GM18502 (cell line): ENCODE data around the gene SLC24A3.
"Not testable (repeated sequence)": the region's sequence is repeated elsewhere in the genome, so short reads cannot be mapped to it uniquely, and the experiment has no call there.

Experiments used
- ATAC-seq: cut with Tn5 transposase; IDR thresholded peaks from one replicate; pipeline ENCODE4 v1.9.1; 2021; ENCODE audit warnings: mild to moderate bottlenecking; ENCODE audit not compliant: unreplicated experiment, poor library complexity

Gene SLC24A3

DNA sequence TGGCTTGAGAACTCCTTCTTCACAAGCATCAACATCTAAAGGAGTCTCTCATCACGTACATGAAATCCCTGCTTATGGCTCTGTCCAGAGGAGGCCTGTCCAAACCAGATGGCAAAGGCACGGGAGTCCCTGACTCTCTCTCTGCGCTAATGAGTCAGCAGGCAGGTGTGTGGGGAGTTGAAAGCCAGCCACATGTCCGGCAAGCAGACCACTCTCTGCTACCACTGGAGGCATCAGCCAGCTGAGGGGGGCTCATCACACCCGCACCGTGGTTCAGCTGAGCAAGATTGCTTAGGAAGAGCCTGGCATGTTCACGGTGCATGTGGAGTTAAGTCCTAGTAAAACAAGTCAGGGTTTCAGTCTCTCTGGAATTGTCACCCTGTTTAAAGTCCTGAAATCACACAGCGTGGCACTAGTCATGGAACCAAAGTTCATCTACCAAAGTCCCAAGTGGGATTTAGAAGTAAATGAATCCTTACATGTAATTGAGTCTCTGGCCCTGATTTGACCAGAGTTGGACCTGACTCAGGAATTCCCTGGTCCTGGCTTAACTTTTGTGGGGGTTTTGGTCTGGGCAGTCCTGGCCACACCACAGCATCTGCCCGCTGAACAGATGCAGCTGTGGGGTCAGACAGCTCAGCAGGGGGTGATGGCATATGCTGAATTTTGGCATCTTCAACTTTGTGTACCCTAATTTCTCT lies 390.4 kb downstream of the SLC24A3 start:
- ATAC-seq: no peak

DNA sequence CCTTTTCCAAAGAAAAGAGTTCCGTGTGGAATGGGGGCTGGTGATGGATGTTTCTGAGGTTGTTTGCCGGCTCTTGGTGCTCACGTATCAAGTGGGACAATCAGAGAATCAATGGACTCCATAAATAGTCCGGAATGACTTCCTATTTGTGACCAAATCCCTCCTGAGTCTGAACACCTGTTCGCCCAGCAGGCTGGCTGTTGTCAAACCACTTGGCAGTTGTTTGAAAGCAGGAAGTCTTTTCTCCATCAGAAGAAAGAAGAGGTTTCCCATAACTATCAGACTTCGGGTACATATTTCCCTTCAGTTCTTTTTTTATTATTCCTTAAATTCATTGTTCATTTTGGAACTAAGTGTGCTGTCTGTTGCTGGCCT lies 390.9 kb downstream of the SLC24A3 start:
- no peak for ATAC-seq

DNA sequence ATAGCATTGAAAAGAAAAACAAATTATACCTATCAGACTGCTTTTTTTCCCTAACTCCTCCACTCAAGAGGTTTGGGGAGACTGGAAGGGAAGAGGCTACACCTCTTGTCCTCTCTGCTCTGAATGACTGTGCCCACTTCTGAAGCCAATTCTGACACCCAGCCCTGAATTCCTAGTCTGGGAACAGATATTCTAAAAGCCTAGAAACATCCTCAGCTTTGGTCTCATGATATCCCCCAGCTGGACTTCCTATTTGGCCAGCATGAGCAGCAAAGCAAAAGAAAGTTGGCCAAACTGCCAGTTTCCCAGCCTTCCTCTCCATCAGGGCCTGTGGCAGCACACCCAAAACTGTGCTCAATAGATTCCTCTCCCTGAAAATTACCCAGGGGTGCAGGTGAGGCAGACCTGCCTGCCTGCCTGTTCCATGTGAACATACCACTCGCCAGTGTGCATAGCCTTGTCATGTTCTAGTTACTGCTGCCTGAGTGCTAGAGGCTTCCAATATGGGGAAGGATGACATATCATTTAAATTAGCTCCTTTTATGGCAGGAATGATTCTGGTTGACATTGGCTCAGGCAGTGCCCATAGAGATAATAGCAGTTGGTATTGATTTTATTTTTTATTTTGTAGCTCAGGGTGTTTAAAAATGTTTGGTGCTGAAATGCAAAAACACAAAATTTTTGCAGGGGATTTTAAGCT lies 393.5 kb downstream of the SLC24A3 start:
- no peak for ATAC-seq

DNA sequence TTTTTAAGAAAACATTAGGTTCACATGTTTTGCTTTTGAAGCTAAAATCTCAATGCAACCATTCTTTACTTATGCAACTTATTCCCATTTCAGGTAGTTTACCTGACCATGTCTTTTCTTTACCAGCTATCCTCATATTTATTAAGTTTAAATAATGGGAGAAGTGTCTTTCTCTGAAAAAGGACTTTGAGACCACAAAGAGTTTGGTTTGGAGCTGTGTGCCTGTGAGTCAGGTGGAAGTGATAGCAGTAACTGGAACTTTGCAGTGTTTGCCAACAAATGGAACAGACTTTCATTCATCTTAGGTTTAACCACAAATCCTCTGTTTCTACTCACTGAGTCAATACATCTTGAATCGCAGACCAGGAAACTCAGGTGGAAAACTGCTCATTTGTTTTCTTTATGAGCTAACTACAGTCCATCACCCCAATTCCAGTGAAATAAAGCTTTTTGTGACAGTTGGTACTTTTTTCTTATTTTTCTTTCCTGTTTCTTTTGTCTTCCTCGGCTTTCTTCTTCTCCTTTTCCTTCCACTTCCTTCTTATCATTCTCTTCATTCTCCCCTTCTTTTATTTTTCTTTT lies 397.3 kb downstream of the SLC24A3 start:
- ATAC-seq: no peak

DNA sequence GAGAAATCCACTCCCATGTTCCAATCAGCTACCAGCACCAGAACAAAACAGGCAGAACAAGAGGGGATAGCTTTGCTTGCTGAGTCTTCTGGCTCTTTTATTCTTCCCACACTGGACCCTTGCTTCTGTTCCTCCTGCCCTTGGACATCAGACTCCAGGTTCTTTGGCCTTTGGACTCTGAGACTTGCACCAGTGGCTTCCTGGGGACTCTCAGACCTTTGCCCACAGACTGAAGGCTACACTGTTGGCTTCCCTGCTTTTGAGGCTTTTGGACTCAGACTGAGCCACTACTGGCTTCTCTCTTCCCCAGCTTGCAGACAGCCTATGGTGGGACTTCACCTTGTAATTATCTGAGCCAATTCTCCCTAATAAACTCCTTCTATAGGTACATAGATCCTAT lies 403.2 kb downstream of the SLC24A3 start:
- no peak for ATAC-seq

DNA sequence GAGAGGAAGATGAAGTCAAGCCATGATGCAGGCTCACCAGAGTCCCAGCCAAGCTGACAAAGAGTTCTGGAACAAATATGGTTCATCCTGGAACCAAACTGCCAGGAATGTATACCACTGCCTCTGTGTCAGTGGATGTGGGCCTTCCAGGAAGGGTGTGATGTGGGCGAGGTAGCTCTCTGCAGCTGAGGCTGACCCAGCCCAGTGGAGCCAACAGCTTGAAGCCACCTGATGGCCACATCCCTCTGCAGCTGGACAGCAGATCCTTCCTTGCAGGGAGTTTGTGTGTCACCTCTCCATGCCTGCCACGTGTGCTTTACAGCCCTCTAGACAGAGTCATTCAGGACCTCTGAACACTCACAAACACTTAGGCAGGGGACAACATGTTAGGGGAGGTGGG lies 403.6 kb downstream of the SLC24A3 start:
- ATAC-seq: no peak

DNA sequence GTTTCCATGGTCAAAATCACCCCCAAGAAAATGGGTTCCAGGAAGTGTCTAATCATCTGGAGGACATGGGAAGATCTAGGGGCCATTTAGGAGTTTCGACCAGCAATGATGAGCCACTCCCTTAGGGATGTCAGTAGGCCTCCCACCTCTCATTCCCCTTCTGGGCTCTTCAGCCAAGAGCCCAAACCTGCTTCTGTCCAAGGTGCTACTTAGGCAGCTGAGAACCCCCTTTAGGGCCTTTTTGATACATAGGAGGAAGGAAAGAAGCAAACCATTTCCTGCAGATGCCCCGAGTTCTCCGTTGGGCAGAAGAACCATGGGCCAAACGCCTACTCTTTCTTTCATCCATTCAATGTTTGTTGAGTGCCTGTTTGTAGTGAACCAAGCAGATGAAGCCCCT lies 404.2 kb downstream of the SLC24A3 start:
- no peak for ATAC-seq

DNA sequence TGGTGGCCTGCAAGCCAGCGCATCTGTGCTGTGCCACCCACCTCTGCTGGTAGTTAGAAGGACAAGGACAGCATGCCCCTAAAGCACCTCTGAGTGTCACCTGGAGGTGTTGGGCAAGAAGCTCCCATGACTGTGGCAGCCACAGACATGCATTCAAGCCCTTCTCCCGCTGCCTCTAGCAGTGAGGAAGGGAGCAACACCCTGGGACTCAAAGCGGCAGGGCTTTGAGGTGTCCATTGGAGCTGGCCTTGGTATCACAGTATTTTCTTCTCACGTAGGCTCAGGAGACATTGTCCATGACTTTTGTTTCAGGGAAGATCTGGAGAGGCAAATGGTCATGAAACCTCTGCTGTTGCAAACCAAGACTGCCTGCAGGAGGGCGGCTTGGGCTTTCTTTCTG lies 404.8 kb downstream of the SLC24A3 start:
- no peak for ATAC-seq

DNA sequence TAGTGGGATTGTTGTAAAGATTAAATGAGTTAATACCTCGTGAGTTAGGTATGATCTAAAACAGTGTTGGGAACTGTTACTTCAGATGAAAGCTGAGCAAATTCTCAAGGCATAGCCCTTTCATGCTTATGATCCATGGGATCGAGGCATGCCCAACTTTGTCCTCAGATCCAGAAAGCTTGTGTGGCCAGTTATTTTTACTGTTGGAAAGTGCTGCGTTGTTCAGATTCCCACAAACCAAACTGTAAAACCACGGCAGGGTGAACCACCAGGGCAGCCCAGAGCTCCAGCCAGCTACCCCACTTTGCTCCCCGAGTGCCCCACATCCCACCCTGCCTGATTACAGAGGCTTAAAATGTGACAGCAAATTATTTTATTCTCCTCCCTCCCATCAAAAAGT lies 406.3 kb downstream of the SLC24A3 start:
- ATAC-seq: no peak

DNA sequence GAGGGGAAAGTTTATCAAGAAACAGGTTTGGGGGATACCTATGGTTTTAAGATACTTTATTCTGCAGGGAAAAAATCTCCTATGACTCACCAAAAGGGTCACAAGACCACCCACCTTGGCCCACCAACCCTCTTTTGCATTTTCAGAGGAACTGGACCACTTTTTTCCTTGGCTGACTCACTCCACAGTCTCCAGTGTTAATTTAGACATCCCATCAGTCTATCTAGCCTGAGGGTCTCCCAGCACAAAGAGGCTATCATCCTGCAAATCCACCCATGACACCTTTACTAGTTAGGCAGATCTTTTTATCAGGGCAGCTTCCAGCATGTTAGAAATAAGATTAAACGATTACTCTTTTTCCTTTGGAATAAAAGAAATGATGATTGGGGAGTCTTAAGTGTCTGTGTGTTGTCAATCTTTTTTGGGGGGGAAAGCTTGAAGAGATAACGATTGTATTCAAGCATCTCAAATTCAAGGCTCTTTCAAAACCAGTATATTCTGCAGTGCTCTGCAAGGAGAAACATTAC lies 407.5 kb downstream of the SLC24A3 start:
- no peak for ATAC-seq

DNA sequence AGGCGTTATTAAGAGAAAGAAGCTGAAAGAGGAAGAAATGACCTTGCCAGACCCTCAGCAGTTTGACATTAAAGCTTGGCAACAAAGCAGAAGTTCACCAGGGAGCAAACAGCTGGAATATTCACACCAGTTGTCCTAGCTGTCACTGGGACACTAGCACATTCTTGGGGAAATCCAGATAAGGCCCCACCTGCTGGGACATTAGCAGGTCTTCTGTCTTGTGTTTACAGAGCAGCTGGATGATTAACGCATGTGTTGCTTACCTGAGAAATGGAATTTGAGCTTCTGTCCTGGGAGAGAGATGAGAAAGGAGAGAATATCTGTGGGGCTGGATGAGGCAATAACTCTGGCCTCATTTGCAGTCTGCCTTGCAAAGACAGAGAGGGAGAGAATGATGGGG lies 408.0 kb downstream of the SLC24A3 start:
- no peak for ATAC-seq

DNA sequence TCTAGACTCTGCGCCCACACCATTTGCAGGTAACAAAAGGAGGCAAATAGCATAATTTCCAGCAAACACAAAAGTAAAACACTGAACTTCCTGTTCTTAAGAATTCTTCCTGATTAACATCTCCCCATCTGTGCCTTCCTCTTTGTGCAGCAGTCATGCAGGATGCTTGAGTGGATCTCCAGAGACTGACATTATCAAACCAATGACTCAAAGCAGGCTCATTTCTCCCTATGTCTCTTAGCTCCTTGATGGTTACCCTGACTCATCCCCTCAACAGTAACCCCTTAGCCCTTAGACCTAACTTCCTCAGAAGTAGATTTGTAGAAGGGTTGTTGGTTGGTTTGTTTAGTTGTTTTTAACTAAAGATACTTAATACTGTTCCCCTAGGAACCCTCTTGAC lies 408.6 kb downstream of the SLC24A3 start:
- no peak for ATAC-seq

DNA sequence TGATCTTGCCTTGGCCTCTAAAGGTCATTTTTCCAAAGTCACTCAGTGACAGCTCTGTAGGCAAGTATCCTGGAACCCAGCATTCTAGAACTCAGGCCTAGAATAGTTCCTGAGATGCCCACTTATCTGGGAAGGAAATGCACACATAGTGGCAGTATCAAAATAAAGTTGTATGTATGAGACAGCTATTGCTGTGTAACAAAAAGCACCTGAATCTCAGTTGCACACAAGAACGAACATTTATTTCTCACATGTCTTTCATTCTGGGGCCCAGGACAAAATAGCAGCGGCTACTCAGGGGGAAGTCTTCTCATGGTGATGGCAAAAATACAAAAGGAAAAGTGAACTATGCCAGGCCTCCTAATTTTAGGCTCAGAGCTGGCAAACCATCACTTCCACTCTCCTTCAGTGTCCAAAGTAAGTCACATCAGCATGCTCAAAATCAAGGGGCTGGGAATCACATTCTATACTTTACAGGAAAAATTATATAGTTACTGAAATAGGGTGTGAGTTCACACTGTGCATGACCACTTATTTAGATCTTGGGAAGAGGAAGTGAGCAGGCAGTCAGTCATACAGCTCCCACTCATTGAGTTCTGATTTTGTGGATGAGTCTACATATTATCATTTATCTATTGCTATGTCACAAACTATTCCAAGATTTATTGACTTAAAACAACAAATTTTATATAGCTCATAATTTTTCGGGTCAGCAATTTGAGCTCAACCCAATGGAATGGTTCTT lies 412.0 kb downstream of the SLC24A3 start:
- no peak for ATAC-seq

DNA sequence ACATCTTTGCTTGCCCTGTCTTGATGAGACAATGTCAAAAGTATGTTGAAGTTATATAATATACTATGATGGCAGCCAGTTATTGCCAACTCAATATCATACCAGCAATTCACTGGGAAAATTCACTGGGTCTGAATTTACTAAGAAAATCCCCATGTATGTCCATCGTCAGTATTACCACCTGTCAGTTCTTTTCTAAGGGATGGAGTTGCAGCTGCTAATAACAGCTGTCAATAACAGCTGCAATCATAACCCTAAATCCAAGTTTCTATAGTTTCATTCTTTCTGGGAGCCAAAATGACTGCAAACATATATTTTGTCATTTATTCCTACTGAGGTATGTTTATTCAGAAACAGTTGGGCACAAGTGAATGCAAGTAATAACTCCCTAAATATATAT lies 413.0 kb downstream of the SLC24A3 start:
- no peak for ATAC-seq

DNA sequence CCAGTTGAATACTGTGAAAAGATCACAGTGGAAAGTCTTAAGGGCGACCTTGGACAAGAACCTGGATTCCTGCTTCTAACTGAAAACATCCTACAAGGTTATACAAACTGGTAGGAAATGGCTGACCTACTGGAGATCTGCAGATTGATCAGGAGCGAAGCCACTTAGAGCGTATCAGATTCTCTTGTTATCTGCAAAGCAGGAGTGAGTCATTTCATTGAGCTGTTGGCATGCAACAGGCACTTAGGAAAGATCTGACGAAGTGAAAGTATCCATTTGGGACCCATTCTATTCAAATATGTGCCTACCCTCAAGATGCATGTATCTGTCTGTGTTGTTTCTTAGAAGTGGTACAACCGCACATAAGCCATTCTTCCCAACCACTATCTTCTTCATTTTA lies 414.5 kb downstream of the SLC24A3 start:
- no peak for ATAC-seq

DNA sequence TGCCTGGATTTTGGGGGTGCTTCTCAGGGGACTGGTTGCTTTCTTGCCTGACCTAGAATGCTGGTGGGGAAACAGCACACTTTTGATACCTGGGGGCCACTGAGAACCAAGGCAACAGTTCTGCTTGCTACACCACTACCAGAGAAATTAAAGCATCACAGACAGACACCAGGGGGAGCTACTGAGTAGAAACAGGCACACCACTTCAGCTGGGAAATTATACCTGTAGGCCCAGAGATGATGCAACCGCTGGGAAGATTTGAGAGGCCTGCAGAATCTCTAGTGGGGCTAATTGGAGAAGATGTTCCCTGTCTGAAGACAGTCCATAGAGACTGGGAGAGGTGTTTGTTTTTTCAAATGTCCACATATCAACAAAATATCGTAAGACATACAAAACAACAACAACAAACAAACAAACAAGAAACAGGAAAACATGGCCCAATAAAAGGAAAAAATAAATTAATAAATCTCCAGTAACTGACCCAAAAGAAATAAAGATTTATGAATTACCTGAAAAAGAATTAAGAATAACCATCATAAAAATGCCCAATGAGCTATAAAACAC lies 416.2 kb downstream of the SLC24A3 start:
- ATAC-seq: peak; percentile 70

DNA sequence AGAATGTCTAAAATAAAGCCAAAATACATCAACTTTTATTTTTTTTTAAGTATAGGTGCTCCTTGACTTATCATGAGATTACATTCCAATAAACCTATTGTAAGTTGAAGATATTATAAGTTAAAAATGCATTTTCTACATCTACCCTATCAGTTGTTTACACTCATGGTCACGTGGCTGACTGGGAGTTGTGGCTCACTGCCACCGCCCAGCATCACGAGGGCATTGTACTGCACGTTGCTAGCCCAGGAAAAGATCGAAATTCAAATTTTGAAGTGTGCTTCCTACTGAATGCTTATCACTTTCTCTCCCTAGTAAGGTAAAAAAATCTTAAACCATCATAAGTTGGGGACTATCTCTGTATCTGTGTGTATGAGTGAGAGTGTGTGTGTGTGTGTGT lies 419.0 kb downstream of the SLC24A3 start:
- ATAC-seq: no peak

DNA sequence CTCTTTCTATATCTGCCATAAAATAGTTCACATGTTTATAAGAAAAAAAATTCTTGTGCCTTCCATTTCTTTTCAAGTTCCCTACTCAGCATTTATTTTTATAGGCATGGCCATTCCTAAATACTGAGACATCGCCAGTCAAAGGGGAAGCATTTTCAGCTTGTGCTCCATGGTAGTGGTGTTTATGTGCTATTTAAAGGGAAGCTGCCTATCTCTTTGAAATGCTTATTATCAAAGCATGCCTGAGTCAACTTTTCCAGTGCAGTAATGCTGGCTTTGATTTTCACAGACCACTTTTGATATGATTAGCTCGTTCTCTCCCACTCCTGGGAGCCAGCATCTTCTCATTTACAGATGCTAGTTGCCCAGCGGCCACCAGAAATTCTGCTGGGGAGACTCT lies 421.5 kb downstream of the SLC24A3 start:
- ATAC-seq: no peak

DNA sequence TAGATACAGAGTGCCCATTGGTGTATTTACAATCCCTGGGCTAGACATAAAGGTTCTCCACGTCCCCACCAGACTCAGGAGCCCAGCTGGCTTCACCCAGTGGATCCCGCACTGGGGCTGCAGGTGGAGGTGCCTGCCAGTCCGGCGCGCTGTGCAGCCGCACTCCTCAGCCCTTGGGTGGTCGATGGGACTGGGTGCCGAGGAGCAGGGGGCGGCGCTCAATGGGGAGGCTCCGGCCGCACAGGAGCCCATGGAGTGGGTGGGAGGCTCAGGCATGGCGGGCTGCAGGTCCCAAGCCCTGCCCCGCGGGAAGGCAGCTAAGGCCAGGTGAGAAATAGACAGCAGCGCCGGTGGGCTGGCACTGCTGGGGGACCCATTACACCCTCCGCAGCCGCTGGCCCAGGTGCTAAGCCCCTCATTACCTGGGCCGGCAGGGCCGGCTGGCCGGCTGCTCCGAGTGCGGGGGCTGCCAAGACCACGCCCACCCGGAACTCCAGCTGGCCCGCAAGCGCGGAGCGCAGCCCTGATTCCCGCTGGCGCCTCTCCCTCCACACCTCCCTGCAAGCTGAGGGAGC lies 427.1 kb downstream of the SLC24A3 start:
- ATAC-seq: not testable (repeated sequence)

DNA sequence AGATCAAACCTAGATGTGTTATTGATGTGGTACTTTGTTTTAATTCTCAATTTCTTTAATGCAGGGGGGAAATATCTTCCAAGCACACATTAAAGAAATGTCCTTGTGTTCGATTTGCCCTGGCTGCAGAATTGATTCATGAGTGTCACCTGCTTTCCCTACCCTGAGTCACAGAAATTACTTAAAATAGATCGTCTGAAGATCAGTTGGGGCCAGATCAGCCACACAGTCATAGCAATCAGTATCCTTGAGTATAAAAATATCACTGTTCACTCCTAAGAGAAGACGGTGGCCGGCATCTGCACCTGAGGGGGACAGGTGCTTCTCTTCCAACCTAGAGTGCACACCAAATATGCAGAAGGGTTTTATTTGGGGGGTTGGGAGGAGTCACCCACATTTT lies 430.4 kb downstream of the SLC24A3 start:
- no peak for ATAC-seq
